WI38 (cell line): Measurements from ENCODE around the gene EGFLAM.

Source experiments
- H3K4me3 ChIP-seq: 2 replicates; pipeline ENCODE4 v1.5.1; 2011; ENCODE audit warnings: low read depth, mild to moderate bottlenecking, control low read depth, low read length
- CTCF ChIP-seq: IDR thresholded peaks from 2 replicates; pipeline ENCODE4 v1.5.1; 2012; ENCODE audit warnings: low read depth, mild to moderate bottlenecking, control low read depth, low read length

Gene EGFLAM

GRCh38 chr5:38258319-38259061, at the start of gene EGFLAM:
EGFLAM (plus strand) TSS chr5:38258559; CDS start chr5:38258755, 196 bp downstream.
- H3K4me3 ChIP-seq: peak within 1 kb of the TSS; percentile 29; the same call in 1 of the 2 replicates
- TF ChIP-seq CTCF: no peak

- TF ChIP-seq CTCF: 0 out of 2 replicates have a peak, but pooled peaks have one; percentile 6
- H3K4me3 ChIP-seq: no peak overlapping the region
Measured at GRCh38 chr5:38208782-38209378, 49.5 kb upstream of the EGFLAM start.

- H3K4me3 ChIP-seq: no peak overlapping the region
- no peak for TF ChIP-seq CTCF
Measured at GRCh38 chr5:38210676-38211353, 47.5 kb upstream of the EGFLAM start.

GRCh38 chr5:38211354-38211710, 47.0 kb upstream of the EGFLAM start:
- TF ChIP-seq CTCF: no peak

GRCh38 chr5:38212307-38212706, 46.1 kb upstream of the EGFLAM start:
- no peak overlapping the region for H3K4me3 ChIP-seq
- TF ChIP-seq CTCF: no peak

More at GRCh38 chr5:38211354-38211710, 47.0 kb upstream of the EGFLAM start:
- no peak overlapping the region for H3K4me3 ChIP-seq

GRCh38 chr5:38226091-38226490, 32.3 kb upstream of the EGFLAM start:
- TF ChIP-seq CTCF: no peak
- H3K4me3 ChIP-seq: no peak overlapping the region

GRCh38 chr5:38228914-38229313, 29.4 kb upstream of the EGFLAM start:
- no peak overlapping the region for H3K4me3 ChIP-seq
- no peak for TF ChIP-seq CTCF
